ENCODE results near the gene SYNGAP1.
A peak's percentile ranks its signal among the peaks of the same experiment; 100 is the strongest.
"Not testable (repeated sequence)": the region's sequence is repeated elsewhere in the genome, so short reads cannot be mapped to it uniquely, and the experiment has no call there.

The SYNGAP1 gene

GRCh38 chr6:33440649-33441309 is 20.9 kb downstream of the SYNGAP1 start:
- no peak for DNase-seq

GRCh38 chr6:33441457-33441856 is 21.6 kb downstream of the SYNGAP1 start:
- no peak for DNase-seq

GRCh38 chr6:33442283-33442682 is 22.4 kb downstream of the SYNGAP1 start:
- no peak for DNase-seq

- DNase-seq: no peak
Observed at GRCh38 chr6:33443025-33443424, 23.2 kb downstream of the SYNGAP1 start.

GRCh38 chr6:33443619-33444504 is 24.0 kb downstream of the SYNGAP1 start:
- no peak for DNase-seq

- no peak for DNase-seq
Observed at GRCh38 chr6:33445119-33445603, 25.3 kb downstream of the SYNGAP1 start.

GRCh38 chr6:33446356-33446755 is 26.5 kb downstream of the SYNGAP1 start:
- DNase-seq: no peak

- DNase-seq: no peak
Observed at GRCh38 chr6:33450434-33450833, 30.6 kb downstream of the SYNGAP1 start.

- DNase-seq: no peak
Observed at GRCh38 chr6:33451606-33452005, 31.7 kb downstream of the SYNGAP1 start.

- DNase-seq: no peak
Observed at GRCh38 chr6:33452496-33452895, 32.6 kb downstream of the SYNGAP1 start.

- no peak for DNase-seq
Observed at GRCh38 chr6:33453393-33454008, 33.6 kb downstream of the SYNGAP1 start.

GRCh38 chr6:33454009-33454946 is 34.4 kb downstream of the SYNGAP1 start, which contains the start of gene ZBTB9:
Gene ZBTB9 (plus strand): TSS chr6:33454576. CDS start chr6:33455101, 525 bp downstream.
- peak; percentile 89 for DNase-seq

- DNase-seq: no peak
Observed at GRCh38 chr6:33455051-33455450, 35.2 kb downstream of the SYNGAP1 start.

GRCh38 chr6:33456156-33456555 is 36.3 kb downstream of the SYNGAP1 start:
- DNase-seq: no peak

- no peak for DNase-seq
Observed at GRCh38 chr6:33458676-33459075, 38.8 kb downstream of the SYNGAP1 start.

GRCh38 chr6:33459226-33459625 is 39.4 kb downstream of the SYNGAP1 start:
- DNase-seq: no peak

- DNase-seq: no peak
Observed at GRCh38 chr6:33466075-33466735, 46.3 kb downstream of the SYNGAP1 start.

GRCh38 chr6:33467091-33467490 is 47.2 kb downstream of the SYNGAP1 start:
- DNase-seq: no peak

- DNase-seq: no peak
Observed at GRCh38 chr6:33469661-33470060, 49.8 kb downstream of the SYNGAP1 start.

GRCh38 chr6:33477864-33478263 is 58.0 kb downstream of the SYNGAP1 start:
- no peak for DNase-seq

GRCh38 chr6:33481192-33481591 is 61.3 kb downstream of the SYNGAP1 start:
- no peak for DNase-seq

- not testable (repeated sequence) for DNase-seq
Observed at GRCh38 chr6:33482620-33483019, 62.8 kb downstream of the SYNGAP1 start.
